Endothelial cell of umbilical vein (primary cell): ENCODE measurements around the gene AXDND1.

Source experiments
- EZH2 ChIP-seq: IDR thresholded peaks from 2 replicates; pipeline ENCODE4 v1.6.1; 2012; ENCODE audit warnings: borderline replicate concordance, low read depth, mild to moderate bottlenecking, moderate library complexity, low read length, inconsistent platforms; ENCODE audit not compliant: severe bottlenecking
- MYC ChIP-seq: IDR thresholded peaks from one replicate; pipeline ENCODE4 v1.6.1; 2011; ENCODE audit warnings: mild to moderate bottlenecking, low read depth, low read length
- POLR2A ChIP-seq: IDR thresholded peaks from 2 replicates; pipeline ENCODE4 v1.6.1; 2012; ENCODE audit warnings: low read depth, mild to moderate bottlenecking, control low read depth, low read length
- TF ChIP-seq, protein P1 (sequence below), 2 donors: IDR thresholded peaks; 1 replicate in 1 of 2; 2 replicates in 1 of 2; pipeline ENCODE4 v1.5.1; 2011; ENCODE audit warnings: low read length in 2 of 2, mild to moderate bottlenecking in 2 of 2, moderate library complexity in 2 of 2, control low read depth in 1 of 2, inconsistent platforms in 1 of 2, low read depth in 1 of 2; ENCODE audit not compliant: insufficient read depth in 1 of 2; ENCODE audit errors: extremely low read depth in 1 of 2
- TF ChIP-seq, protein P2 (sequence below): IDR thresholded peaks from 2 replicates; pipeline ENCODE4 v1.6.1; 2011; ENCODE audit not compliant: insufficient read depth, insufficient read length

DNA sequence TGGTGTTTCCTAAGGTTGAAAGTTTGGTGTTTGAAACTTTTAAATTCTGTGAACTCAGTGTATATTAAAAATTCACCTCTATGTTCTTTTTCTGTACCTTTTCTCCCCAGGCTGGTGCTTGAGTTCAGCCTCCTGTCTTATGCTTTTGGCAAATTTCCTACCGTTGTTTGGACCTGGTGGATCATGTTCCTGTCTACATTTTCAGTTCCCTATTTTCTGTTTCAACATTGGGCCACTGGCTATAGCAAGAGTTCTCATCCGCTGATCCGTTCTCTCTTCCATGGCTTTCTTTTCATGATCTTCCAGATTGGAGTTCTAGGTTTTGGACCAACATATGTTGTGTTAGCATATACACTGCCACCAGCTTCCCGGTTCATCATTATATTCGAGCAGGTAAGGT is 24.9 kb upstream of the AXDND1 start:
- TF ChIP-seq EZH2 (no peak), POLR2A (no peak), MYC (no peak)
- TF ChIP-seq, protein P1, sequence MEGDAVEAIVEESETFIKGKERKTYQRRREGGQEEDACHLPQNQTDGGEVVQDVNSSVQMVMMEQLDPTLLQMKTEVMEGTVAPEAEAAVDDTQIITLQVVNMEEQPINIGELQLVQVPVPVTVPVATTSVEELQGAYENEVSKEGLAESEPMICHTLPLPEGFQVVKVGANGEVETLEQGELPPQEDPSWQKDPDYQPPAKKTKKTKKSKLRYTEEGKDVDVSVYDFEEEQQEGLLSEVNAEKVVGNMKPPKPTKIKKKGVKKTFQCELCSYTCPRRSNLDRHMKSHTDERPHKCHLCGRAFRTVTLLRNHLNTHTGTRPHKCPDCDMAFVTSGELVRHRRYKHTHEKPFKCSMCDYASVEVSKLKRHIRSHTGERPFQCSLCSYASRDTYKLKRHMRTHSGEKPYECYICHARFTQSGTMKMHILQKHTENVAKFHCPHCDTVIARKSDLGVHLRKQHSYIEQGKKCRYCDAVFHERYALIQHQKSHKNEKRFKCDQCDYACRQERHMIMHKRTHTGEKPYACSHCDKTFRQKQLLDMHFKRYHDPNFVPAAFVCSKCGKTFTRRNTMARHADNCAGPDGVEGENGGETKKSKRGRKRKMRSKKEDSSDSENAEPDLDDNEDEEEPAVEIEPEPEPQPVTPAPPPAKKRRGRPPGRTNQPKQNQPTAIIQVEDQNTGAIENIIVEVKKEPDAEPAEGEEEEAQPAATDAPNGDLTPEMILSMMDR (IDR thresholded peaks at IDR 0.05; ENCODE audit: extremely low read depth in 1 of 2, insufficient read depth in 1 of 2, low read depth in 1 of 2, low read length in 2 of 2), result no peak
- TF ChIP-seq, protein P2, sequence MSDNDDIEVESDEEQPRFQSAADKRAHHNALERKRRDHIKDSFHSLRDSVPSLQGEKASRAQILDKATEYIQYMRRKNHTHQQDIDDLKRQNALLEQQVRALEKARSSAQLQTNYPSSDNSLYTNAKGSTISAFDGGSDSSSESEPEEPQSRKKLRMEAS, result no peak
